ENCODE results near the gene SOD2. TPM values are rescaled to one million over a fixed set of nuclear protein-coding genes. Genes with fewer than 3 reads are reported as not detected.

Gene SOD2
- total and polyA plus RNA-seq, 7 donors = 171 to 1,498 (median 247) TPM

Small RNA genes within 50 kb of the gene (small RNA-seq; reads per million reads assigned to genes)
- 0 reads per million in 3 donors for gene RNU4ATAC18P

Other genes with a start within 250 kb of the SOD2 start
- 10 to 100 TPM; 64.5 to 93.8 (median 75.6) TPM for gene WTAP, start 34.3 kb upstream of the SOD2 start, total RNA-seq
- gene WTAP, start 34.3 kb upstream of the SOD2 start, polyA plus RNA-seq = 10 to 100 TPM; 55.9 to 76.1 (median 65.7) TPM
- gene ACAT2, start 68.8 kb upstream of the SOD2 start, total RNA-seq = 10 to 100 TPM in 1 of 4 donors, 1 to 10 TPM in 3; 4.1 to 12.1 (median 5.2) TPM
- 10 to 100 TPM; 42.0 to 85.1 (median 79.3) TPM for gene ACAT2, start 68.8 kb upstream of the SOD2 start, polyA plus RNA-seq
- 100 to 1,000 TPM; 117 to 123 (median 119) TPM for gene TCP1, start 96.4 kb upstream of the SOD2 start, total RNA-seq
- gene TCP1, start 96.4 kb upstream of the SOD2 start, polyA plus RNA-seq = 100 to 1,000 TPM in 2 of 3 donors, 10 to 100 TPM in 1; 88.9 to 130 (median 114) TPM
- 100 to 1,000 TPM in 1 of 4 donors, 10 to 100 TPM in 3; 61.6 to 115 (median 86.3) TPM for gene MRPL18, start 97.2 kb upstream of the SOD2 start, total RNA-seq
- 10 to 100 TPM; 84.7 to 96.1 (median 92.0) TPM for gene MRPL18, start 97.2 kb upstream of the SOD2 start, polyA plus RNA-seq
- 1 to 10 TPM in 1 of 4 donors, under 1 TPM in 1, not detected in 2; 0.71 to 1.1 TPM for gene PNLDC1, start 107.0 kb upstream of the SOD2 start, total RNA-seq
- under 1 TPM in 1 of 3 donors, not detected in 2; 0.13 TPM for gene PNLDC1, start 107.0 kb upstream of the SOD2 start, polyA plus RNA-seq
- not detected for gene MAS1, start 197.7 kb upstream of the SOD2 start, total RNA-seq
- under 1 TPM in 1 of 3 donors, not detected in 2; under 0.01 TPM for gene MAS1, start 197.7 kb upstream of the SOD2 start, polyA plus RNA-seq